Measurements from ENCODE around the gene MPC1.
"Not testable (repeated sequence)": the region's sequence is repeated elsewhere in the genome, so short reads cannot be mapped to it uniquely, and the experiment has no call there.

The MPC1 gene

DNA sequence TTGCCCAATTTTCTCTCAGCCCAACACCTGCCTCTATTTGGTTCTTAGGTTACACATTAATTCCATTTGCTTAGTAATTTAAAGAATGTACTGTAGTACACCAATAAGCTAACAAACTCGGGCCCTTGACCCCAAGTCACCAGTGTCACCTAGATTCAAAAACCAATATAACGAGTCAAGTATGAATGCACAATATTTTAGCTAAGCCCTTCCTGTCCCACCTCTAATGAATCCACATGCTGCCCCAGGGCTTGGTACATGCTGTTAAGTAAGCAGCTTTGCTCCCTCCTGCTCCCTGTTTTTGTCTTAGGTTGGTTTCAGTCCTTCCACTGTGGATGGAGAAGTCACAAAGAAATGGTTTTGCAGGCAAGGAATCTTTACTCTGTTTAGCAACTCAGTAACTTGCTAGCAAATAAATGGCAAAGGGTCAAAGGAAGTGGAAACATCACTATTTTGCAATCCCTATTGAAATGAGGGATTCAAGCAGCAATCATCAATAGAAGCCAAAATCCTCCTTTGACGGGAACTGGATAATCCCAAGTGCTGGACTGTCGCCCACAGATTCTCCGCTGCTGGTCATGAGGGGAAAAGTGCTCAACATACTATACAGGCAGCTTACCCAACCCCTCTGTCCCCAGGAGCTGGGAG, 5.0 kb upstream of the MPC1 start:
- DNase-seq (ENCODE audit: extremely low spot score): no peak
- ChIA-PET POLR2A (no interaction called here), CTCF (interaction anchor here (1.0 to 1.8 kb wide), 2 partner anchors 13 to 111 kb away, joined by 3 to 7 read pairs; no protein-coding TSS in a partner anchor)
- TF ChIP-seq HDGF (IDR thresholded peaks at IDR 0.05; ENCODE audit: borderline replicate concordance): no peak

DNA sequence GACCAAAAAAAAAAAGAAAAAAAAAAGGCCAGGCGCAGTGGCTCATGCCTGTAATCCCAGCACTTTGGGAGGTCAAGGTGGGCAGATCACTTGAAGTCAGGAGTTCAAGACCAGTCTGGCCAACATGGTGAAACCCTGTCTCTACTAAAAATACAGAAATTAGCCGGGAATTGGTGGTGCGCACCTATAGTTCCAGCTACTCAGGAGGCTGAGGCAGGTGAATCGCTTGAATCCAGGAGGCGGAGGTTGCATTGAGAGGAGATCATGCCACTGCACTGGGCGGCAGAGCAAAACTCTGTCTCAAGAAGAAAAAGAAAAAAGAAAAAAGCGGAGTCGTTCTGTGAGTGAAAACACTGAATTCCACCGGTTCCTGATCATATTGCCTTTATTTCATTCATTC, 4.4 kb upstream of the MPC1 start:
- POLR2A ChIA-PET; CTCF ChIA-PET; DNase-seq (ENCODE audit: extremely low spot score): not testable (repeated sequence)

DNA sequence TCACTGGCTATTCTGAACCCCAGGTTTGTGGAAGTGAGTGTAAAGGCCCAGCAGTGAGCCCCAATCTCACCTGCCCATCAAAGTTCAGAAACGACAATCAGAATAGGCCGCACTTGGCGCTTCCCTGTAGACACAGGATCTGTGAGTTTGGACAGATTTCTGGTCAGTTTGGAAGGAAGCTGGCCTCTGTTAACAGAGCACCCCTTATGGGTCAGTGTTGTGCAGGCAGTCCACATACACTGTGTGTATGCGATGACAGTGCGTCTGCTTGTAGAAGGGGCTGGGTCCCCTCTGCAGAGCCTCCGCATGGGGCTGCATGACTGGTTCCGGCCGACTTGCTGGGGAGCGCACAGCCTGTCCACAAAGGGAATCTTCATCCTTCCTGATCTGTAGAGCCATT, 3.4 kb upstream of the MPC1 start:
- POLR2A ChIA-PET: no interaction called here
- DNase-seq (ENCODE audit: extremely low spot score): no peak
- TF ChIP-seq ELF4 (IDR thresholded peaks at IDR 0.05) (no peak), FOXA1 (IDR thresholded peaks at IDR 0.05) (no peak), CTBP1 (IDR thresholded peaks at IDR 0.05; ENCODE audit: borderline replicate concordance) (no peak), ZNF384 (IDR thresholded peaks at IDR 0.05) (no peak), ARNT (IDR thresholded peaks at IDR 0.05) (no peak), LEF1 (IDR thresholded peaks at IDR 0.05; ENCODE audit: borderline replicate concordance) (no peak), FOXK2 (IDR thresholded peaks at IDR 0.05) (no peak), BHLHE40 (IDR thresholded peaks at IDR 0.05; ENCODE audit: borderline replicate concordance) (no peak), SP1 (IDR thresholded peaks at IDR 0.05) (no peak), FOXM1 (IDR thresholded peaks at IDR 0.05; ENCODE audit: borderline replicate concordance) (no peak), SUZ12 (IDR thresholded peaks at IDR 0.05) (no peak), TARDBP (IDR thresholded peaks at IDR 0.05) (no peak), NFRKB (IDR thresholded peaks at IDR 0.05) (no peak), HDGF (IDR thresholded peaks at IDR 0.05; ENCODE audit: borderline replicate concordance) (no peak), L3MBTL2 (conservative IDR thresholded peaks at IDR 0.05) (no peak)
- TF ChIP-seq, protein P1, sequence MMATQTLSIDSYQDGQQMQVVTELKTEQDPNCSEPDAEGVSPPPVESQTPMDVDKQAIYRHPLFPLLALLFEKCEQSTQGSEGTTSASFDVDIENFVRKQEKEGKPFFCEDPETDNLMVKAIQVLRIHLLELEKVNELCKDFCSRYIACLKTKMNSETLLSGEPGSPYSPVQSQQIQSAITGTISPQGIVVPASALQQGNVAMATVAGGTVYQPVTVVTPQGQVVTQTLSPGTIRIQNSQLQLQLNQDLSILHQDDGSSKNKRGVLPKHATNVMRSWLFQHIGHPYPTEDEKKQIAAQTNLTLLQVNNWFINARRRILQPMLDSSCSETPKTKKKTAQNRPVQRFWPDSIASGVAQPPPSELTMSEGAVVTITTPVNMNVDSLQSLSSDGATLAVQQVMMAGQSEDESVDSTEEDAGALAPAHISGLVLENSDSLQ (IDR thresholded peaks at IDR 0.05): no peak

DNA sequence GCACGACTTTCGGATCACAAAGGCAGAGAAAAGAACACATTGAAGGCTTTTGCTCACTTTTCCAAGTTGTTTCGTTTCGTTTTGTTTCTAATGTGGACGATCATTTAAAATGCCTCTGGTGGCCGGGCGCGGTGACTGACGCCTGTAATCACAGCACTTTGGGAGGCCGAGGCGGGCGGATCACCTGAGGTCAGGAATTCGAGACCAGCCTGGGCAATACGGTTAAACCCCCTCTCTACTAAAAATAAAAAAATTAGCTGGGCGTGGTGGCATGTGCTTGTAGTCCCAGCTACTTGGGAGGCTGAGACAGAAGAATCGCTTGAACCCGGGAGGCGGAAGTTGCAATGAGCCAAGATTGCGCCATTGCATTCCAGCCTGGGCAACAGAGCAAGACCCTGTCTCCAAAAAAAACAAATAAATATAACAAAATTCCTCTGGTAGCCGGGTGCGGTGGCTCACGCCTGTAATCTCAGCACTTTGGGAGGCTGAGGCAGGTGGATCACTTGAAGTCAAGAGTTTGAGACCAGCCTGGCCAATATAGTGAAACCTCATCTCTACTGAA, 1.1 kb upstream of the MPC1 start:
- DNase-seq (ENCODE audit: extremely low spot score): not testable (repeated sequence)
- ChIA-PET CTCF (interaction anchor here (1.0 kb wide), 1 partner anchor 17 kb away, joined by 7 read pairs; no protein-coding TSS in a partner anchor), POLR2A (interaction anchor here (0.7 to 1.0 kb wide), 2 partner anchors 9 to 73 kb away, joined by 3 to 4 read pairs; no protein-coding TSS in a partner anchor)
- TF ChIP-seq, protein P1 (IDR thresholded peaks at IDR 0.05): peak; percentile 84
- peak; percentile 40 for TF ChIP-seq L3MBTL2 (conservative IDR thresholded peaks at IDR 0.05)

More for the DNA sequence above, 3.4 kb upstream of the MPC1 start:
- CTCF ChIA-PET: no interaction called here

DNA sequence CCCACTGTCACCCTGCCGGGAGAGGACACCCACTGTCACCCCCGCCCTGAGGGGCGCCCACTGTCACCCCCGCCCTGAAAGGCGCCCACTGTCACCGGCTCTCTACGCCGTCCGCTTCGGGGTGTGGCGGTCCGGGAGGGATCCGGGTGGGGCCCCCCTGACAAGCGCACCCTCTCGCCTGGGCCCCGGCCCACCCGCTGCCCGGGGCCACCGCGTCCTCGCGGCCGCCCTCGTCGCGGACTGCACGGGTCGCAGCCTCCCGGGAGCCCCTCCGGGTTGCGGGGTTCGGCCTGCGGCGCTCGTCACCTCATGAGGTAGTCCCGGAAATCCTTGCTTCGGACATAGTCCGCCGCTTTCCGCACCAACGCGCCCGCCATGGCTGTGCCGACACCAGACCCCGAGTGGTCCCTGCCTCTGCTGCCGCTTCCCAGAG, 224 bp downstream of the MPC1 start:
- POLR2A ChIA-PET: no interaction called here
- TF ChIP-seq FOXM1 (IDR thresholded peaks at IDR 0.05; ENCODE audit: borderline replicate concordance) (no peak), ZNF384 (IDR thresholded peaks at IDR 0.05) (no peak), SUZ12 (IDR thresholded peaks at IDR 0.05) (no peak), LEF1 (IDR thresholded peaks at IDR 0.05; ENCODE audit: borderline replicate concordance) (no peak), L3MBTL2 (conservative IDR thresholded peaks at IDR 0.05) (no peak), NFRKB (IDR thresholded peaks at IDR 0.05) (no peak), CTBP1 (IDR thresholded peaks at IDR 0.05; ENCODE audit: borderline replicate concordance) (no peak), FOXA1 (IDR thresholded peaks at IDR 0.05) (no peak), HDGF (IDR thresholded peaks at IDR 0.05; ENCODE audit: borderline replicate concordance) (no peak), SP1 (IDR thresholded peaks at IDR 0.05) (no peak), ARNT (IDR thresholded peaks at IDR 0.05) (no peak), BHLHE40 (IDR thresholded peaks at IDR 0.05; ENCODE audit: borderline replicate concordance) (no peak)
- TF ChIP-seq, protein P1 (IDR thresholded peaks at IDR 0.05): no peak
- CTCF ChIA-PET: no interaction called here
- no peak for DNase-seq (ENCODE audit: extremely low spot score)

DNA sequence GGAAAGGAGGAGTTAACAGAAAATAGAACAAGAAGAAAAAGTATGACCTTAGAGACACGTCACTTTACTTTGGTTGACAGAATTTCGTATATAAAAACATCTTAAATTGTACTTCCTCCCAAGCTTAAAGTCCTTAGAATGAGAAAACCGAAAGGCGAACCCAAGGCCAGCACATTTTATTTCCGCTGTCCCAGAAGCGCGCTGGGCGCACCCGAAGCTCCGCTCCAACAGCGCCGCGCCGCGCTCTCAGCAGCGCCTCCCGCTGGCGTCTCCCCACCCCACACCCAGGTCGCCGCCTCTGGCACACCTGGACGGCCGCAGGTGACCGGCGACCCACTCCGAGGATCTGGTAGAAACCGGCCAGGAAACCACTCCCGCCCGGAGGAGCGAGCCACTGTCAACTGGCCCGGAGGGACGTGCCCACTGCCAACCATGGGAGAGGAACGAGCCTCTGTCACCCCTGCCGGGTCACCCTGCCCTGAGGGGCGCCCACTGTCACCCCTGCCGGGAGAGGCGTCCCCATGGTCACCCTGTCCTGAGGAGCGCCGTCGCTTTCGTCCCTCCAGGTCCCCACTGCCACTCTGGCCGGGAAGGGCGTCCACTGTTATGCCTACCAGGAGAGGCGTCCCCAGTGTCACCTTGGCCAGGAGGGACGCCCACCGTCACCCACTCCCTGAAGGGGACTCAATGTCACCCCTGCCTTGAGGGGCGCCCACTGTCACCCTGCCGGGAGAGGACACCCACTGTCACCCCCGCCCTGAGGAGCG, 824 bp downstream of the MPC1 start:
- no peak for TF ChIP-seq FOXK2 (IDR thresholded peaks at IDR 0.05)
- peak; percentile 80 for TF ChIP-seq CTBP1 (IDR thresholded peaks at IDR 0.05; ENCODE audit: borderline replicate concordance)

More for the DNA sequence above, 824 bp downstream of the MPC1 start:
- CTCF ChIA-PET: interaction anchor here (0.7 to 1.6 kb wide), 14 partner anchors 11 to 351 kb away, joined by 3 to 20 read pairs (median 4); no protein-coding TSS in a partner anchor
- DNase-seq (ENCODE audit: extremely low spot score): peak; percentile 80
- POLR2A ChIA-PET: interaction anchor here (0.8 to 1.3 kb wide), 3 partner anchors 39 to 618 kb away, joined by 3 to 9 read pairs (median 4); partner anchors contain the start of gene CEP43
